GM06990 (cell line): ENCODE measurements around the gene POU4F1.
A peak's percentile ranks its signal among the peaks of the same experiment; 100 is the strongest.

Experiments
- DNase-seq: peaks from one replicate; pipeline ENCODE4 v3.0.0-alpha.2; 2011; ENCODE audit not compliant: insufficient read length; ENCODE audit errors: extremely low read depth
- H3K27me3 ChIP-seq: replicated peaks from 2 replicates; pipeline ENCODE4 v1.6.0; 2011; ENCODE audit warnings: low read length; ENCODE audit not compliant: control insufficient read depth, insufficient read depth
- H3K36me3 ChIP-seq: 2 replicates; pipeline ENCODE4 v1.5.1; 2011; ENCODE audit warnings: low read length; ENCODE audit not compliant: control insufficient read depth, insufficient read depth
- H3K4me3 ChIP-seq: replicated peaks from 2 replicates; pipeline ENCODE4 v1.5.1; 2011; ENCODE audit warnings: low read depth, mild to moderate bottlenecking, control low read depth, low read length
- CTCF ChIP-seq: IDR thresholded peaks from 2 replicates; pipeline ENCODE4 v1.5.1; 2011; ENCODE audit warnings: low read length, control low read depth, mild to moderate bottlenecking, inconsistent platforms; ENCODE audit not compliant: insufficient read depth, poor library complexity, severe bottlenecking

The POU4F1 gene

DNA sequence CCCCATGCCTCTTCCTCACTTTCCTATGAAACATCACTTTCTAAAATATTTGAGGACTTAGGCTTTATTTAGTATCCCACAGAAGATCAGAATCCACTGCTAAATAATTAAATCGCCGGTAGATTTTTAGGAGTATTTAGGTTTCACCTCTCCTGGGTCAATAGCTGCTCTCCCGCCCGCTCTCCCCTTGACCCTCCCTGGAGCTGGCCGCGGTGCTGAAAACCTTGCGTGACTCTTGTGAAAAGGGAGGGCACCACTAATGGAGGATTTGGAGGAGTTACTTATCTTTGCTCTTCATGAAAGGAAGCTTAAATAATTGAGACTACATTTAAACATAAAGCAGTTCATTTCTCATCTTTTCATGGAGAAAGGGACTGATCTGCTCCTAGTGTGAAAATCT, 14.1 kb downstream of the POU4F1 start:
- TF ChIP-seq CTCF: no peak
- H3K4me3 ChIP-seq: no peak overlapping the region
- H3K27me3 ChIP-seq: no peaks in the 10 kb centered on the region; the same call in 1 of the 2 replicates
- H3K36me3 ChIP-seq: no peaks in the 10 kb centered on the region
- no peak for DNase-seq

DNA sequence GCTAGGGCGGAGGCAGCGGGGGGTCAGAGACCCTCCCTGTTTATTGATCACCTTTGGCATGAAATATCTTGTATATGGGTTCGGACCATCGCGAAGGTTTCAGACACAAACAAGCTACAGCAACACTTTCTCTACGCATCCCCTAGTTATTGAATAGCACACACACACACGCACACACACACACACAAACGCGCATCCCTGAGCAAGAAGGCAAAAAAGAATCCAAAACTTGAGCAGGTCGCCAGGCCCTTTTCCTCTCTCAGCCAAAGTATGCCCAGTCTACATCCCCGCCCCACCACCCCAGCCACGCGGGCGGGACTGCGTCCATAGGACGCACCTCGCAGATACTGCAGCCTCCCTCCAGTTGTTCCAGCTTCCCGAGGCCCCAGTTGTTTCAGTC, 16.0 kb downstream of the POU4F1 start:
- DNase-seq: no peak
- no peak for TF ChIP-seq CTCF
- Histone ChIP-seq H3K27me3 (no peaks in the 10 kb centered on the region), H3K36me3 (no peaks in the 10 kb centered on the region), H3K4me3 (no peak overlapping the region)

DNA sequence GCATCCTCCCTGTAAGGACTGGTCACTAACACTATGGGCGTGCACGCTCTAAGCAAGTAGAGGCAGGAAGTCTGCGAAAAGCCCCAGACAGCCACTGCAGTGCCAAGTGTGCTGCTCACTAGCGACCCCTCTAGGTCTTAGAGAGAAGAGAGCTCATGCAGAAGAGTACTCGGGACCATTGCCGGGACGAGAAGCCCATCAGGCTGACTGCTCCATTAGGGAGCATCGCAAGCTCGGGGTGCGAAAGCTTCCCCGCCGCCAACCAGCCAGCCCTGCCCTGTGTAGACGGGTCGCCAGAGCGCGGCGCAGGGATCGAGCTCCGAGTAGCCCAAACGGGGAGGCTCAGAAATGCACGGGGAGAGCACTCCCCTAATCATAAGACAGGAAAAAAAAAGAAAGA, 16.6 kb downstream of the POU4F1 start:
- TF ChIP-seq CTCF: peak; percentile 32
- H3K27me3 ChIP-seq: no peaks in the 10 kb centered on the region
- no peaks in the 10 kb centered on the region for H3K36me3 ChIP-seq
- no peak for DNase-seq
- no peak overlapping the region for H3K4me3 ChIP-seq

DNA sequence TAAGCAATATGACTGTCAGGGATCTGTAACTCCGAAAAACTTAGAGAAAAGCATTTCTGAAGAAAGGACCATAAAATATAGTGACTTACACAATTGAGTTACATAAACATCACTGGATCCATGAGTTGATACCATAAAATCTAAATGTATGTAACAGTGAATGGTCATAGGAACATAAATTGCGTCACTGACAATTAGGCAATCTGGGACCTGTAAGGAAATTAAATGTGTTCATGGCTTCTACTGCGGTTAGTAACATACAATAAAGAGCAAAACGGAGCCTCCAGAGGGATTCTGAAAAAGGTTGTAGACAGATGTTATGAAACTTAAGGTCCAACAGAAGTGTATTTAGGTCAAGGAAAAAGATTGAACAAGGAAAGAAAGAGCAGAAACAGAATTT, 27.1 kb downstream of the POU4F1 start:
- no peak overlapping the region for H3K4me3 ChIP-seq
- no peaks in the 10 kb centered on the region for H3K36me3 ChIP-seq
- no peak for TF ChIP-seq CTCF
- DNase-seq: no peak
- H3K27me3 ChIP-seq: no peaks in the 10 kb centered on the region; the same call in 1 of the 2 replicates

- no peaks in the 10 kb centered on the region for H3K36me3 ChIP-seq
- no peak for DNase-seq
- no peak for TF ChIP-seq CTCF
- no peaks in the 10 kb centered on the region for H3K27me3 ChIP-seq
- H3K4me3 ChIP-seq: no peak overlapping the region
These were observed 30.9 kb downstream of the POU4F1 start for GRCh38 chr13:78572459-78572858.

GRCh38 chr13:78569029-78569428, 34.3 kb downstream of the POU4F1 start:
- no peak for DNase-seq
- no peak for TF ChIP-seq CTCF
- Histone ChIP-seq H3K4me3 (no peak overlapping the region), H3K36me3 (no peaks in the 10 kb centered on the region), H3K27me3 (no peaks in the 10 kb centered on the region)
